ENCODE data around the gene RAP1B.
A peak's percentile ranks its signal among the peaks of the same experiment; 100 is the strongest.

The RAP1B gene
- long read RNA-seq, donor 1, full-length matches to known transcripts, result 46 of 46 reads
- long read RNA-seq, donor 1, partial matches to known transcripts, result 0 of 46 reads
- long read RNA-seq, donor 1, other reads (novel, unspliced or antisense), result 0 of 46 reads
- long read RNA-seq, donor 2, full-length matches to known transcripts, result 28 of 75 reads
- long read RNA-seq, donor 2, partial matches to known transcripts, result 47 of 75 reads
- long read RNA-seq, donor 2, other reads (novel, unspliced or antisense), result 0 of 75 reads
- long read RNA-seq, donor 3, full-length matches to known transcripts, result 13 of 13 reads
- long read RNA-seq, donor 3, partial matches to known transcripts, result 0 of 13 reads
- long read RNA-seq, donor 3, other reads (novel, unspliced or antisense), result 0 of 13 reads
- long read RNA-seq, donor 4, full-length matches to known transcripts, result 25 of 25 reads
- long read RNA-seq, donor 4, partial matches to known transcripts, result 0 of 25 reads
- long read RNA-seq, donor 4, other reads (novel, unspliced or antisense), result 0 of 25 reads
- long read RNA-seq, donor 5, full-length matches to known transcripts, result 28 of 47 reads
- long read RNA-seq, donor 5, partial matches to known transcripts, result 19 of 47 reads
- long read RNA-seq, donor 5, other reads (novel, unspliced or antisense), result 0 of 47 reads
- long read RNA-seq, donor 6, full-length matches to known transcripts, result 39 of 44 reads
- long read RNA-seq, donor 6, partial matches to known transcripts, result 5 of 44 reads
- long read RNA-seq, donor 6, other reads (novel, unspliced or antisense), result 0 of 44 reads
- long read RNA-seq, donor 7, full-length matches to known transcripts, result 55 of 75 reads
- long read RNA-seq, donor 7, partial matches to known transcripts, result 20 of 75 reads
- long read RNA-seq, donor 7, other reads (novel, unspliced or antisense), result 0 of 75 reads
- long read RNA-seq, donor 8, full-length matches to known transcripts, result 30 of 30 reads
- long read RNA-seq, donor 8, partial matches to known transcripts, result 0 of 30 reads
- long read RNA-seq, donor 8, other reads (novel, unspliced or antisense), result 0 of 30 reads

GRCh38 chr12:68610370-68611093 is at the start of gene RAP1B:
TSS of gene RAP1B (plus strand) at chr12:68610899. CDS start at chr12:68648725, 37,826 bp downstream.
- peak; percentile 97 for DNase-seq

GRCh38 chr12:68561830-68562229 is 48.9 kb upstream of the RAP1B start:
- no peak for DNase-seq

GRCh38 chr12:68564166-68564565 is 46.5 kb upstream of the RAP1B start:
- DNase-seq, result no peak

- no peak for DNase-seq
These were observed 45.3 kb upstream of the RAP1B start for GRCh38 chr12:68565391-68565903.

- no peak for DNase-seq
These were observed 41.7 kb upstream of the RAP1B start for GRCh38 chr12:68568922-68569569.

GRCh38 chr12:68572661-68573060 is 38.0 kb upstream of the RAP1B start:
- DNase-seq, result no peak

- no peak for DNase-seq
These were observed 37.3 kb upstream of the RAP1B start for GRCh38 chr12:68573406-68573805.

- no peak for DNase-seq
These were observed 32.8 kb upstream of the RAP1B start for GRCh38 chr12:68577949-68578348.

GRCh38 chr12:68578765-68579164 is 31.9 kb upstream of the RAP1B start:
- DNase-seq, result no peak

GRCh38 chr12:68579254-68579653 is 31.4 kb upstream of the RAP1B start:
- DNase-seq, result no peak

GRCh38 chr12:68580911-68581310 is 29.8 kb upstream of the RAP1B start:
- DNase-seq, result no peak

- DNase-seq, result no peak
These were observed 28.8 kb upstream of the RAP1B start for GRCh38 chr12:68581926-68582325.

GRCh38 chr12:68585966-68586365 is 24.7 kb upstream of the RAP1B start:
- no peak for DNase-seq

GRCh38 chr12:68587448-68587873 is 23.2 kb upstream of the RAP1B start:
- DNase-seq, result no peak

- no peak for DNase-seq
These were observed 21.5 kb upstream of the RAP1B start for GRCh38 chr12:68589194-68589593.

- peak; percentile 9 for DNase-seq
These were observed 18.8 kb upstream of the RAP1B start for GRCh38 chr12:68591734-68592418.

GRCh38 chr12:68595241-68595640 is 15.5 kb upstream of the RAP1B start:
- no peak for DNase-seq

- DNase-seq, result no peak
These were observed 8.9 kb upstream of the RAP1B start for GRCh38 chr12:68601767-68602166.

GRCh38 chr12:68602720-68603119 is 8.0 kb upstream of the RAP1B start:
- no peak for DNase-seq

GRCh38 chr12:68608191-68608590 is 2.5 kb upstream of the RAP1B start:
- DNase-seq, result no peak

- DNase-seq, result no peak
These were observed 715 bp upstream of the RAP1B start for GRCh38 chr12:68609998-68610369.
